ENCODE results near the gene RDX. TPM values are rescaled to one million over a fixed set of nuclear protein-coding genes. Genes with fewer than 3 reads are reported as not detected.
A peak's percentile ranks its signal among the peaks of the same experiment; 100 is the strongest.

The RDX gene
- total and polyA plus RNA-seq, 2 of the 13 experiments (the other 11 are each of a cell fraction or from before 2014, with no cell fraction given) = 20.7 to 63.1 TPM

GRCh38 chr11:110296226-110297075 lies at the start of gene RDX (continued):
- TF ChIP-seq KLF11 (CRISPR knock-in tag; IDR thresholded peaks at IDR 0.05) = no peak
- TF ChIP-seq CREM (IDR thresholded peaks at IDR 0.05) = no peak
- TF ChIP-seq CREM (CRISPR knock-in tag; IDR thresholded peaks at IDR 0.05) = no peak
- TF ChIP-seq ZNF605 (CRISPR knock-in tag; IDR thresholded peaks at IDR 0.05) = no peak
- no peak for TF ChIP-seq ZNF230 (CRISPR knock-in tag; IDR thresholded peaks at IDR 0.05)
- TF ChIP-seq BCL6 (CRISPR knock-in tag; IDR thresholded peaks at IDR 0.05) = 0 out of 2 replicates have a peak, but pooled peaks have one; percentile 45
- no peak for TF ChIP-seq ZKSCAN5 (CRISPR knock-in tag; IDR thresholded peaks at IDR 0.05)
- TF ChIP-seq CENPX (CRISPR knock-in tag; IDR thresholded peaks at IDR 0.05) = no peak
- TF ChIP-seq AHR (CRISPR knock-in tag; IDR thresholded peaks at IDR 0.05) = no peak
- no peak for TF ChIP-seq ZNF44 (CRISPR knock-in tag; IDR thresholded peaks at IDR 0.05)
- TF ChIP-seq ZSCAN12 (CRISPR knock-in tag; IDR thresholded peaks at IDR 0.05) = no peak
- TF ChIP-seq ZNF879 (CRISPR knock-in tag; IDR thresholded peaks at IDR 0.05) = no peak
- TF ChIP-seq FOXJ3 (CRISPR knock-in tag; IDR thresholded peaks at IDR 0.05; ENCODE audit: borderline replicate concordance) = no peak
- no peak for TF ChIP-seq TGIF2 (CRISPR knock-in tag; IDR thresholded peaks at IDR 0.05)
- no peak for TF ChIP-seq EP300 (IDR thresholded peaks at IDR 0.05; ENCODE audit: low read depth in 2 of 2, low read length in 2 of 2)
- no peak for TF ChIP-seq EP300 (CRISPR knock-in tag; IDR thresholded peaks at IDR 0.05; ENCODE audit: borderline replicate concordance)
- TF ChIP-seq HNF1B (CRISPR knock-in tag; IDR thresholded peaks at IDR 0.05) = no peak
- peak; percentile 65; the same call in 1 of the 2 replicates for TF ChIP-seq SIN3A (IDR thresholded peaks at IDR 0.05; ENCODE audit: borderline replicate concordance, low read depth, low read length)
- TF ChIP-seq ZNF839 (CRISPR knock-in tag; IDR thresholded peaks at IDR 0.05; ENCODE audit: borderline replicate concordance) = no peak
- TF ChIP-seq SRSF1 (optimal IDR thresholded peaks at IDR 0.05; ENCODE audit: low read depth, low read length) = no peak
- TF ChIP-seq CEBPB (IDR thresholded peaks at IDR 0.05; ENCODE audit: borderline replicate concordance, low read depth, low read length) = no peak
- no peak; the same call in 1 of the 2 replicates for TF ChIP-seq ZNF501 (CRISPR knock-in tag; IDR thresholded peaks at IDR 0.05)
- TF ChIP-seq ZNF781 (CRISPR knock-in tag; IDR thresholded peaks at IDR 0.05; ENCODE audit: borderline replicate concordance, not compliant biosample characterization) = no peak
- no peak for TF ChIP-seq ATF4 (CRISPR knock-in tag; IDR thresholded peaks at IDR 0.05)
- no peak for TF ChIP-seq HOXD1 (CRISPR knock-in tag; IDR thresholded peaks at IDR 0.05)
- TF ChIP-seq, protein P1, sequence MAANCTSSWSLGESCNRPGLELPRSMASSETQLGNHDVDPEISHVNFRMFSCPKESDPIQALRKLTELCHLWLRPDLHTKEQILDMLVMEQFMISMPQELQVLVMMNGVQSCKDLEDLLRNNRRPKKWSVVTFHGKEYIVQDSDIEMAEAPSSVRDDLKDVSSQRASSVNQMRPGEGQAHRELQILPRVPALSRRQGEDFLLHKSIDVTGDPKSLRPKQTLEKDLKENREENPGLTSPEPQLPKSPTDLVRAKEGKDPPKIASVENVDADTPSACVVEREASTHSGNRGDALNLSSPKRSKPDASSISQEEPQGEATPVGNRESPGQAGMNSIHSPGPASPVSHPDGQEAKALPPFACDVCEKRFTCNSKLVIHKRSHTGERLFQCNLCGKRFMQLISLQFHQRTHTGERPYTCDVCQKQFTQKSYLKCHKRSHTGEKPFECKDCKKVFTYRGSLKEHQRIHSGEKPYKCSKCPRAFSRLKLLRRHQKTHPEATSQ (CRISPR knock-in tag; IDR thresholded peaks at IDR 0.05; ENCODE audit: borderline replicate concordance) = no peak

Data from HepG2 (cell line).